Measurements from ENCODE around the gene MARK2.
A peak's percentile ranks its signal among the peaks of the same experiment; 100 is the strongest.

Gene MARK2

DNA sequence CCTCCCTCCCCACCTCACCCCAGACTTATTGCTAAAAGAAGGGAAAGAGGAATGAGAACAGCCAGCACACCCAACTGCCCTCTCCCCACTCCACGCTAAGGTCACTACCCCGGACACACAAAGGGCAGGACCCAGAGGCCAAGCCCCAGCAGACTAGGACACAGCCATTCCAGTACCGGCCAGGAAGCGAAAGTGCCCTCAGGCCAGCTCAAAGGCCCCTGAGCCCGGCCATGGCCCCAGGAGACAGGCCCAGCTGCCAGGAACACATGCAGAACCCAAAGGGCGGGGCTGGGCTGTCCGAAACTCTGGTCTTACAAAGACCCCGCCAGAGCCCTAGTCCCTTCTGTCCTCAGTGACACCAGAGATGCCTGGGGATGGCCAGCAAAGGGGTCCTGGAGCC, 72.5 kb downstream of the MARK2 start:
- DNase-seq, result no peak

DNA sequence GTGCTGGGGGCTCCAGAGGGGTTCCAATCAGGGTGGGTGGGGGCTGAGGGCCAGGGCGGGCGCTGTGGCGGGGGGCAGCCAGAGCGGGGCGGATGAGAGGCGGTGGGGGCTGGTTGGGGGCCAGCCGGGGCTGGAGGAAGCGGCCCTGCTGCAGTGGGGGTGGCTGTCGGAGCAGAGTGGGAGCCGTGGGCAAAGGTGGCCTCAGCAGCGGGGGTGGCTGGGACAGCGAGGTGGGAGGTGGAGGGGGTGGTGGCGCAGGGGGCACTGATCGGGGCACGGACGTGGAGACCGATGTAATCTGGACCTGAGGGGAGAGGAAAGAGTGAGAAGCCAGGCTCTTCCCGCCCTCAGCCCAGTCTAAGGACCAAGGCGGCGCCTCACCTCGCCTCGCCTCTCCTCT, 73.0 kb downstream of the MARK2 start:
- no peak for DNase-seq

DNA sequence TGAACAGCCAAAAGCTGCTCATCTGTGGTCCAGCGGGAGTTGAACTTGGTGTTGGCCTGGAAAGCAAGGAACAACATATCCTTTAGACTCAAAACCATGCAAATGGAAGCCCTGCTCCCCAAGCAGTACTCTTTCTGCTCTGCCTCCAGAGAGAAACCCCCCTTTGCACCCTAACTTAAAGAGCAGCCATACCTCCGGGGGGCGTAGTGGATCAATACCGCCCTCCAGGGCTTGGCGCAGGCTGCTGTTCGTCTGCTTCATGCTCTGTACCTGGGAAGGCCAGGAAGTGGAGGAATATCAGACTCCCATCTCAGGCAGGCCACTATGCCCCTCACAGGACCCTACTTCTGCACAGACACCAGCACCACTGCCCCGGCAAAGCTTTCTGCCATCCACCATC, 73.8 kb downstream of the MARK2 start:
- no peak for DNase-seq

DNA sequence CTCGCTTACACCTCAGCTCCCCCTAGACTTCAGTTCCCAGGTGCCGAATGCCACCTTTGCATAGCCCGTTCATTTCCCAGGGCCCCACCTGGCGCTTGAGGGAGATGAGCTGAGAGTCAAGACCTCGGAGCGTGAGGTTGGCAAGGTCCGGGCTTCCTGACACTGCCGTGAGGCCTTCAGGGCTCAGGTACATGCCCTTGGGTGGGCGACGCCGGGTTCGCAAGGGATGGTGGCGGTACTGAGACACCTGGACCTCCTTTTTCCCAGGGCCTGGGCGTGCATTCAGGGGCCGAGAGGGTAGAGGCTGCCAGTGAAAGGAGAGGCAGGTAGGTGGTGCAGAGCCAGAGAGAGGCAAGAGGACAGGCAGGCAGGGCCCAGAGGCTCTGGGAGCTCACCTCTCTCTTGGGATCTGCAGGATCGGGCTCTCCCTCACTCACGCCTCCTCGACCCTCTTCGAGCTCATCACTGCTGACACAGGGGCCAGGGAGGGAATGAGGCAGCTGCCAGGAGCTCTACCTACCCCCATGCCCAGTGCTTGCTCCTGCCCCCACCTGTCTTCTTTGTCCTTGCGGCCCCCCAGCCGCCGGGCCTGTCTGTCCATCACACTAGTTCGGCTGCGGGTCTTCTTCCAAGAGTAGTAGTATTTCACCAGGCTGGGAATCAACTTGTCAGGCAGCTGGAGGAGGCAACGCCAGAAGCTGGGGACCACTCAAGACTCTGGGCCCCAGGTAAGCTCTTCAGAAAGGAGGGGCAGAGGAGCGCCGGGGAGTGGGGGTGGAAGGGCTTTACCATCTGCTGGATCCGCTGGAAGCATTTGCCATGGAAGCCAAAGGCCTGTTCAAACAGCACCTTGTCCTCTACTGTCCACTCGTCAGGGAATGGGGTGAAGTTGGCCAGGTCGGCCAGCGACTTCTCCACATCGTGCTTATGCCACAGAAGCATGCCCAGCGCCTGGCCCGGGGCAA, 75.2 kb downstream of the MARK2 start:
- DNase-seq, result no peak

DNA sequence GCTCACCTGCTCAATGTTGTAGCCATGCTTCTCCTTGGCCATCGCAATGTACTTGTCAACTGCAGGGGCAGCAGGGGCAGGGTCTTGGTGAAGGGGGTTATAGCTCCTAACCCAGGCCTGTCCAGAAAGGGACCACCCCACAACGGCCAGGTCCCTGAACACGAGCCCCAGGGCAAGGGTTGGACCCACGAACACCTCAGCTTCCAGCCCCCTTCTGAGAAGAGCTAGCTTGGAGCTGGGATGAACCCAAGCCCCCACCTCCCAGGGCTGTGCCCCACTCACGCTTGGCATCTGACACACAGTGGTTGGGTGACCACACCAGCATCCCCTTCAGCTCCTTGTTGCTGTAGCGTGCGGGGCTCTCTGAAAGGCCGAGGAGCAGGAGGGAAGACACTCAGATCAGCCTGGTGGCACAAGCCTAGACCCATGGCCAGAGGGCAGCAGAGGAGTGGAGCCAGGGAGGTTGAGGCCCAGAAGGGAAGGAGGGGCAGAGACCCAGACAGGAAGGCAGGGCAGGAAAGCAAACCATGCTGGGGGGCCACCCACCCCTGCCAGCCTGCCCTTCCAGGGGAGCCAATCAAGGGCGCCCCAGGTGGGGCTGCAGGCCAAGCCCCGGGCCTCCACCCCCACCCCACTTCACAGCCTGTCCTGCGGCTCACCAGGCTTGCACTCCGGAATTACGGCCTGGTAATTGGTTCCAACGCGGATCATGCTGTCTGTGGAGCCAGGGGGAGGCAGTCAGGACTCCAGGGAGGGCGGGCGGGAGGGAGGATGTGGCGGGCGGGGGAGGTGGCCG, 76.2 kb downstream of the MARK2 start:
- DNase-seq, result no peak

DNA sequence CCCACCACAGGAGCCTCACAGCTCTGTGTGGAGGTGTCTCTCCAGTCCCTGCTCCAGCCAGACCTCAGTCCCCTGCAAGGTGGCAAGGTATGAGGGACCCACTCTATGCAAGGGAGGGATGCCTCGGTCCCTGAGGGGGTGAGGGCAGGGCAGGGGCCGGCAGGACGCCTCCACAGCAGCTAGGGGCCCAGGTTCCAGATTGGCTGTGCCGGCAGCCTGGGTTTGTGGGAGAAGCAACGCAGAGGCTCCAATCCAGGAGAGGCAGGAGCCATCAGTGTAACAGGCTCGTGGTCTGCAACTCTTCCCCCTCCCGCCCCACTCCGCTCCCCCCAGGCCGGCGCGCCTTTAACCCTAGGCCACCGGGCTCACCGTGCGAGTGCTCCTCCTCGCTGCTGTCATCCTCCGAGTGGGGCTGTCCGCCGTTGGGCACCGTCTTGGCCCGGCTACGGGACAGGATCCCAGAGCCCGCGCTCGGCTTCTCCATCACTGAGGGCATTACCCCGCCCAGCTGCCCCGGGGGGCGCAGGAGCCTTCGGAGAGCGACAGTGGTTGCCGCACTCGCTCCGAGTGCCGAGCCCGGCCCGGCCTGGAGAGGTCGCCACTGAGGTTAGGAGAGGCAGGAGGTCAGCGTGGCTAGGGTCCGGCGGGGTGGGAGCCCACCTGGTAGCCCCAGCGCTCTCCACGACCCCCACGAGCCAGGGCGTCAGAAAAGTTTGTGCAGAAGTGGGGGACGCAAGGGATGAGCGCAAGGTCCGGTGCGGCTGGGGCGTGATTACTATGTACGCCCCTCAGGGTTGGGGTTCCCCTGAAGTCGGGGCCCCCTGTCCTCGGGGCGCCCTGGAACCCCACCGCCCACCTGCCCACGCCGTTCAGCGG, 77.3 kb downstream of the MARK2 start:
- peak; percentile 40 to 55 for DNase-seq

DNA sequence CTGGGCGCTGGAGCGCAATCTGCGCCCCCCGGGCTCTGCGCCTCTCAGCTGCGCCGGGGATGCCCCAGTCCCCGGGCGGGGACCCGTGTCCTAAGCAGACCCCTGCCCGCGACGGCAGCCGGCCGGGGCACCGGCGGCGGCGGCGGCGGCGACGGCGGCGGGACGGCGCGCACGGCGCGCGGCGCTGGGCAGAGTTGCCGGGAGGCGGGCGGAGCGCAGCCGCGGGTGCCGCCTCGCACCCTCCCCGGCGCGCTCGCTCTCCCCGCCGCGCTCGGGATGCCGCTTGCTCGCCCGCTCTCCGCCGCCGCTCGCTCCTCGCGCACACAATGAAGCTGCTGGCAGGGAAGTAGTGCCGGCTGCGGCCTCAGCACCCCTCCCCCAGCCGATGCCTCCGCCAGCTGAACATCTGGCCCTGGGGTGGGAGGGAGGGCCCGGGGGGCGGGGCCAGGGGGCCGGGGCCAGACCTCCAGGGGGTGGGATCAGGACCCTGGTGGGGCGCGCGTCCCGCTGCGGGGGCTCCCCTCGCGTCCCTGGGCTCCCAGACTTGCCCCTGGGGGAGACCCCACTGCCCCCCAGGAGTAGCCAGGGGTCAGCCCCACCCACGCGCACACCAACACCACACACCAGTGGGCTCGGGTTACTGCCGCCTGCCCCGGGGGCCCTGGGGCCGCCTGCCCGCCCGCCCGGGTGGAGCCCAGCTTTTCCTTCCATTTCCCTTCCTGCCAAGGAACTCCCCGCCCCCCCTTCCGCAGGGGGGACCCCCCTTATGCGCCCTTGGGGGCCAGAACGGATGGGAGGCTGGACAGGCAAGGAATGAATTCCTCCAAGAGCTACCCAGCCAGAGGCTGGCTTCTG, 78.2 kb downstream of the MARK2 start, which contains the start of gene RCOR2:
RCOR2 (minus strand) TSS at position 328 of the 855 bp plus-strand sequence. CDS start 708 bp downstream, outside the sequence.
- DNase-seq, result peak; percentile 71 to 82

DNA sequence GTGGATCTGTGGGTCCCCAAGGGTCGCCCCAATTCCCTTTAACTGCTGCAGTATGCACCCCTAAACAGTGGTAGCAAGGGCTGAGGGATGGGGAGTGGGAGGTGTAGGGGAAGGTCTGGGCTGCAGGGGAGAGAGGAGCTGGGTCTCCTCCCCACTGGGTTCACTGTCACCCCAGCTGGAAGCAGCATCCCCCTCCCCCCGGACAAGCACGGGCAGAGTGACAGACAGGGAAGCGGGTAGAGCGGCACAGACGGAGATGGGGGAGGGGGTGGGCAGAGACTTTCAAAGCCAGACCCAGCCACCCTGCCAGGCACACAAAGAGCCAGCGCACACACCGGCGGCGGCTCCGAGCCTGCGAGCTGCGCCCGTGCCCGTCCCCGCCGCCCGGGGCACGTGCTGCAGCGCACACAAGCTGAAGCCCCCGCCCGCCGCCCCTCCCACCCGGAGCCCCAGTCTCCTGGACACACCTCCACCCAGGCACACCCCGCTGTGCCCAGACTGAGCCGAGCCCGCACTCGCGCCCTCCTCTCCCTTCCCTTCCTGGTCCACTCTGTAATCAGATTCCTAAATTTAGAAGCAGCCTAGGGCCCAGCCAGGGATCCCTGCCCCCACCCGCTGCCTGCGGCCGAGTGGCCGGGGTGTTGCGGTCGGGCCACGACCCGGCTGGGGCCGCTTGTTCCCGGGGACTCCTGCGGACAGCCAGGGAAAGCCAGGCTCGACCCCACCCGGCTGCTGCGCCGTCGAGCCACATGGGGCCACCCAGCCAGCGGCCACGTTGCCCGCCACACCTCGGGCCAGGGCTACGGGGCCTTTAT, 79.0 kb downstream of the MARK2 start:
- peak; percentile 81 to 91 for DNase-seq

DNA sequence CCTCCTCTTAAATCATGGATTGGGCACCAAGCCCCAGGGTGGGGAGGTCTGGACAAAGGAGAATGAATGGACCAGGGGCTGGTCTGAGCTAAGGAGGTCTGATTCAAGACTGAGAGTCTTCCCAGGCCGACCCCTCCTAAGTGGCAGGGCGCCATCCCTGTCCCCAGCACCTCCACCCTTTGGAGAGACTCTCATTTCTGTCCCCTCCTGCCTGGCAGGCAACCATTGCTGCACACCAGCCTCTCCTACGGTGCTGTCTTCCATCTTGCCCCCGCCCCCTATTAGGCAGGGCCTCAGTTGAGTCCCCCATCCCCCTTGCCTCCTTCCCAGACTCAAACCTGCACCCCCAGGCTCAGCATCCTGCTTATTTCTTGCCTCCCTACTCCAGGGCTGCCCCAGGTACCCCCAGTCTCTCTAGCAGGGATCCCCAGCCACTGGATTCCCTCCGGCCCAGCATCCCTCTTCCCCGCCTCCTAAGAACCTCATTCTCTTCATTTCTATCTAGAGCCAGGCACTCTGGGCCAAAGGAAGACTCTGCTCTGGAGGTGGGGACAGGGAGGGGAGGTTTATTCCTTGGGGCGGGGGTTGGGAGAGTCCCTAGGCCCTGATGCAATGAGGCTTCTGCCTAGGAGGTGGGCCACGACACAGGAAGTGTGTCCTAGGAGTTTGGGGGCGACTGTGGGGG, 79.7 kb downstream of the MARK2 start:
- peak; percentile 53 to 64 for DNase-seq

DNA sequence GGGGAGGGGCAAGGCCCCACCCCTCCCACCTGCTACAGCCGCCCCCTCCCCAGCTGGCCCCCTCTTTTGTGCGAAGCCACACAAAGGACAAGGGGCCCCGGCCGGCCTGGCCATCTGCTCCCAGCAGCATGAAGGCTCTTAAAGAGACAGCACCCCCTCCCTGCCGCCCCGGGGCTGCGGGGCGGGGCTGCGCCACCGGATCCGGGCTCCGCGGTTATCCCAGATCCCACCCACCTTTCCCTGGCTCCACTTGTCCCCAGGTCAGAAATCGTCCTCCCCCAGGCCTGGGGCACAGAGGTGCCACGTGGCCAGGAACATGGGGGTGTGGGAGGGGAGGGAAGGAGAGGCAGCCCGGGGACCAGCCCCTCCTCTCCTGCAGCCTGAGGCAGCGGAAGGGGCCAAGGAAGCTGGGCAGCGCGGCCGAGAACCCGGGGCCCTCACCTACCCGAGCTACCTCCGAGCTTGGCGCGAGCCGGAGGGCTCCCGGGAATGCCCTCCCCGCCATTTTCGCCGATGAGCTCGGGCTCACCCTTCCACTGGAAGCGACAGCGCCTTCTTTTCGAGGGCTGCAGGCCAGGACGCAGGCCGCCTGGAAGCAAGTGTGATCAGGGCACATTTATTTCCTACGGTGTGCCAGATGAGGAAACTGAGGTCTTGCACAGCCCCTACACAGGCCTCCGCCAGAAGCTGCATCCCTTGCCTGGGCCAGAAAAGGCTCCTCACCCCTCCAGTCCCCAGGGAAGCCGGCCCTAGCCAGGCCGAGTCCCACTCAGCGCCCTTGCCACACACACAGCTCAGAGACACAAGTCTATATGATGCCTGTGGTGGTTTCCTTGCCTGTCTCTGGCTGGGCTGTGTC, 80.6 kb downstream of the MARK2 start:
- peak; percentile 91 to 92 for DNase-seq

DNA sequence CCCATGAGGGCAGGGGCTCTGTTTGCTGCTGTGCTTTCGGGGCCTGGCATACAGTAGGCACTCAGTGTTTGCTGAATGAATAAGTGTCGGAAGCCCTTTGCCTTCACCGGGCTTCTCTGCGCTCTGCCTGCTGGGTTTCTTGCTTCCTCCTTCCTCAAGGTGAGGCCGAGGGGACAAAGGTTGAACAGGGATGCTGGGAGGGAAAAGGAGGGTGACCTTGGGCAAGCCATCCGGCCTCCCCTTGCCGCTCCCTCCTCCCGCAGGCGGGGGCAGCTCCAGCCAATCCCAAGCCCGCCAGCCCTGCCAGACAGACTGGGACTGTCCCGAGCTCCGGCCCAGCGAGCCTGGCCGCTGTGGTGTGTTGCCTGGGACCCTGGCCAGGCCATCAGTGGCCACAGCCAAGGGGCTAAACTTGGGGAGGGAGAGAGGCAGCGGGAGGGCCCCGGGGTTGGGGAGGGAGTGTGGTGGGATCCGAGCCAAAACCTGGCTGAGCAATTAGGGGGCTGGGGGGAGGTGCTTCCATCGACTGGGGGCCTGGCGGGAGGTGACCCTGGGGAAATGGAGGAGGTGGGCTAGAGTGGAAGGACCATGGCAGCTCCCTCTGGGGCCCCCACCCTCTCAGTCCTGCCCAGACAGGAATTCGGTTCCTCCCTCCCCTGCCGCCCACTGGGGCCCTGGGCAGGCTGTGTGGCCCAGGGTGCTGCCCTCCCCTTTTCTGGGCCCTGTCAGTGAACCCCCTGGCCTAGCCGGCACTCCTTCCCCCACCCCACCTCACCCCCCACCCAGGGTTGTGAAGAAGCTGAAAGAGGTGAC, 81.4 kb downstream of the MARK2 start:
- peak; percentile 61 to 70 for DNase-seq

DNA sequence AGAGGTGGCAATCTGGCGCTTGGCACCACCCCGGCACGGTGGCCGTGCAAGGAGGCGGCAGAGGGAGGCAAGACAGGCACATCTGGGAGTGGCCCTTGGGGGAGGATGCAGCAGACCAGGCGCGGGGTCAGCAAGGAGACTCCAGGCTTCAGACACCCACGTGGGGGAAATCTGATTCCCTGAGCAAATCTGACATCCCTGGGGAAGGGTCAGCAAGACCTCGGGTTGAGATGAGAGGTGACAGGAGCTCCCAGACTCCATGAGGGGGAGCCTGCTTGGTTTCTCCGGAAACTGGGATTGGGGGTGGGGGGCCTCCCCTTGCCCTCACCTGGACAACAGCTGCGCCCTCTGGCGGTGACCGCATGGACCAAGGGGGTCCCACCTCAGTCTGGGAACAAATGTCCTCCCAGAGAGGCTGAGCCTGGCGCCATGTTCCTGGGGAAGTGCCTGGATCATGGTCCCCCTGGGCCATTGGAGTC, 82.1 kb downstream of the MARK2 start:
- no peak for DNase-seq

DNA sequence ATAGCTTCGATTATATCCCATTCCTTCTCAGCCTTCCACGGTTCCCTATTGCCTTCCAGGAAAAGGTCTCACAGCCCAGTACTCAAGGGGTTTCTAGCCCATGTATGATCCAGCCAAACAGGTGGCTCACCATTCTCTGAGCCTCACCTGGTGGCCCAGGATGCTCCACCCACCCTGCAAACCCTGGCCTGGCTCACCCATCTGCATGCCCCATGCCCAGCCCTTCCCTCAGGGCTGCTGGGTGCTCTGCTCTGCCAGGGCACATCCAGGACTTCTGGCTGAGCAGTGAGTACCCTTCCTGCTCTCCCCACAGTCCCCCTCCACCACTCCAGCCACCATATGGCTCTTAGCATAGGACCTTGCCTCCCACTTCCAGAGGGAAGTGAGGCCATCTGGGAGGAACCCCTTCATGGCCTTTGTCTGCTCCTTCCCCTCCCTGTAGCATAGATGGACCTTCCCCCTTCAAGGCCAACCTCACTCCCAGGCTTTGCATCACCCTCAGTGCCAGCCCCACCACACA, 83.8 kb downstream of the MARK2 start:
- DNase-seq, result no peak

DNA sequence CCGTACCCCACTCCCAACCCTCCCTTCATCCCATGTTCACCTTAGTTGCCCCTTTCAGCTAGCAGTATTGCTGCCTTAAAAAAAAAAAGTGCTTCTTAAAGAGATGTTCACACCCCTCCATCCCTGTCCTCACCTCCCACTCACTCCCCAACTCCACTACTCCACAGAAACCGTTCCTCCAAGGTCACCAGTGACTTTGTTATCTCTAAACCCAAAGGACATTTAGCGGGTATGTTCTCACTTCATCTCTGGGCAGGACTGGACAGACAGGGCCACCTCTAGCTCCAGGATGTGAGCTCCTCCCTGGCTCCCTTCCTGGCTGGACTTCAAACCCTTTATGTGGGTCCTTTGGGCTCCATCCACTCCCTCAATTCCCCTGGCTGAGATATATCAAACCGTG, 84.4 kb downstream of the MARK2 start:
- no peak for DNase-seq

DNA sequence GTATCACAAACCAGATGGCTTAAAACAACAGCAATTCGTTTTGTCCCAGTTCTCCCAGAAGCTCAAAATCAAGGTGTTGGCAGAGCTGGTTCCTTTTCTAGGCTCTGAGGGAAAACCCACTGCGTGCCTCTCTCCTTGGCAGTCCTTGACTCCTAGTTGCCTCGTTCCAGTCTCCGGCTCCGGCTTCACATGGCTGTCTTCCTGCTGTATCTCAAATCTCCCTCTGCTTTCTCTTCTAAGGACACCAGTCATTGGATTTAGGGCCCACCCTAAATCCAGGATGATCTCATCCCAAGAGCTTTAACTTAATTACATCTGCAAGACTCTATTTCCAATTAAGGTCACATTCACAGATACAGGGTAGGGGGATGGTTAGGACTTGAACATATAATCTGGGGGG, 90.7 kb downstream of the MARK2 start:
- no peak for DNase-seq

DNA sequence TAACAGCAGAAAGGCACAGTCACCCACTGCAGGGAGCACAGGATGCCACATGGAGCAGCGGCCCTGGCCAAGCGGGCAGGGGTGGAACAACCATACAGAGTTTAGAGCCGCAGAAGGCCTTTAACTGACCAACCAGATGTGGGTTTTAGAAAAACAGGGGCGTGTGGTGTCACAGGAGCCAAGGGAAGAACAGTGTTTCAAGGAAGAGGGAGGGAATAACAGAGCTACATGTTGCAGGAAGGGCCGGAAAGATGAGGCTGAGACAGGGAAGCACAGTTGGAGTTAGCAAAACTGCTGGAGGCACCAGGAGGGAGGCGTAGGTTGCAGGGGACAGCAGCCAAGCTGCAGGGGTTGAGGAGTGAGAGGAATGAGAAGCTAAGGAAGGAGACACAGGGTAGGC, 92.1 kb downstream of the MARK2 start:
- no peak for DNase-seq

DNA sequence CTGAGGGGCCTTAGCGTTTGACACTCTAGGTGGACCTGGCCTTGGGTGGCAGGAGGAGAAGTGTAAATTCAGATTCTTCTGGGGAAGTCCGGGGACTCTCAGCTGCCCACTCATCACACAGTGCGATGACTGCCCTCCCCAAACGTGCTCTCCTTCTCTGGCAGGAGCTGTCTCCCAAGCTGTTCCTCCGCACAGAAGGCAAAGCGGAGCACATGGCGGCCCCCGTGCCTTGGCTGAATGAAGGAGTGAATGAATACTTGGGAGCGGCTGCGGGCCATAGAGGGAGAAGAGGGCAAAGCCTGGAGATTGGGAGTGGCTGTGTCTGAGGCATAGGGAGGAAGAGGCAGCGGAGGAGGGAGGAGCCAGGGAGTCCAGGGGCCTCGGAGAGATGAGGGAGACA, 93.0 kb downstream of the MARK2 start:
- no peak for DNase-seq

DNA sequence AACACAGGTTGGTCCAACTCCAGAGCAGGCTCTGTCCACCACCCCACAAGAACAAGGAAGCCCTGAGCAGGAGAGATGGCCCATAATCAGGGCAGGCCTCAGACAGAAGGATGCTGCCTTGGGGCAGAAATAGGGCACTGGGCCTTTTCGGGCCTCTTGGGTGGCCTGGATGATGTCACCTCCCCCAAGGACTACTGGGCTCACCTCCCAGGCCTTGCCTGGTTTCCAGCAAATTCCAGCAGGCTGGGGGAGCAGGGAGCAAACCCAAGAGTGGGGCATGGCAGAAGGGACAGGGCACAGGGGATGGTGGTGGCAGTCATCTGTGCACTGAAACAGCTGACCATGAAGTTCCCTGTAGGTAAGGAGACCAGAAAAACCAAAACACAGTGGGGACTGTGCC, 94.5 kb downstream of the MARK2 start:
- DNase-seq, result no peak
